ENCODE results near the gene CGREF1.
"Not testable (repeated sequence)": the region's sequence is repeated elsewhere in the genome, so short reads cannot be mapped to it uniquely, and the experiment has no call there.

Gene CGREF1

GRCh38 chr2:27087823-27088410, 31.0 kb downstream of the CGREF1 start:
- DNase-seq (ENCODE audit: low read depth) = no peak

GRCh38 chr2:27086724-27087593, 32.0 kb downstream of the CGREF1 start, which contains the start of gene KHK:
Gene KHK, plus strand, starts transcription at chr2:27086772. Its CDS starts 488 bp downstream, at chr2:27087260.
- no peak for DNase-seq (ENCODE audit: low read depth)

GRCh38 chr2:27086090-27086723, 32.7 kb downstream of the CGREF1 start:
- peak; percentile 58 for DNase-seq (ENCODE audit: low read depth)

GRCh38 chr2:27085673-27086089, 33.2 kb downstream of the CGREF1 start:
- no peak for DNase-seq (ENCODE audit: low read depth)

GRCh38 chr2:27085062-27085672, 33.8 kb downstream of the CGREF1 start:
- DNase-seq (ENCODE audit: low read depth) = no peak

- no peak for DNase-seq (ENCODE audit: low read depth)
Observed at GRCh38 chr2:27084297-27085061, 34.4 kb downstream of the CGREF1 start.

GRCh38 chr2:27083410-27084296, 35.3 kb downstream of the CGREF1 start:
- DNase-seq (ENCODE audit: low read depth) = no peak

GRCh38 chr2:27082773-27083409, 36.0 kb downstream of the CGREF1 start:
- DNase-seq (ENCODE audit: low read depth) = no peak

GRCh38 chr2:27081984-27082772, 36.8 kb downstream of the CGREF1 start:
- DNase-seq (ENCODE audit: low read depth) = no peak

- no peak for DNase-seq (ENCODE audit: low read depth)
Observed at GRCh38 chr2:27080603-27080936, 38.4 kb downstream of the CGREF1 start.

- DNase-seq (ENCODE audit: low read depth) = no peak
Observed at GRCh38 chr2:27080140-27080469, 38.8 kb downstream of the CGREF1 start.

- DNase-seq (ENCODE audit: low read depth) = no peak
Observed at GRCh38 chr2:27079233-27080139, 39.4 kb downstream of the CGREF1 start.

GRCh38 chr2:27078267-27079194, 40.4 kb downstream of the CGREF1 start, which contains the start of gene EMILIN1:
Gene EMILIN1, plus strand, starts transcription at chr2:27078615. Its CDS starts 451 bp downstream, at chr2:27079066.
- DNase-seq (ENCODE audit: low read depth) = no peak

- no peak for DNase-seq (ENCODE audit: low read depth)
Observed at GRCh38 chr2:27077231-27077630, 41.7 kb downstream of the CGREF1 start.

- no peak for DNase-seq (ENCODE audit: low read depth)
Observed at GRCh38 chr2:27076323-27076722, 42.6 kb downstream of the CGREF1 start.

- DNase-seq (ENCODE audit: low read depth) = not testable (repeated sequence)
Observed at GRCh38 chr2:27075566-27075871, 43.4 kb downstream of the CGREF1 start.

All from HS-27A (cell line).